Measurements from ENCODE around the gene LARP4B. TPM values are rescaled to one million over a fixed set of nuclear protein-coding genes. Genes with fewer than 3 reads are reported as not detected.

The LARP4B gene
- polyA plus RNA-seq, 1 experiment, result 33.5 TPM

DNA sequence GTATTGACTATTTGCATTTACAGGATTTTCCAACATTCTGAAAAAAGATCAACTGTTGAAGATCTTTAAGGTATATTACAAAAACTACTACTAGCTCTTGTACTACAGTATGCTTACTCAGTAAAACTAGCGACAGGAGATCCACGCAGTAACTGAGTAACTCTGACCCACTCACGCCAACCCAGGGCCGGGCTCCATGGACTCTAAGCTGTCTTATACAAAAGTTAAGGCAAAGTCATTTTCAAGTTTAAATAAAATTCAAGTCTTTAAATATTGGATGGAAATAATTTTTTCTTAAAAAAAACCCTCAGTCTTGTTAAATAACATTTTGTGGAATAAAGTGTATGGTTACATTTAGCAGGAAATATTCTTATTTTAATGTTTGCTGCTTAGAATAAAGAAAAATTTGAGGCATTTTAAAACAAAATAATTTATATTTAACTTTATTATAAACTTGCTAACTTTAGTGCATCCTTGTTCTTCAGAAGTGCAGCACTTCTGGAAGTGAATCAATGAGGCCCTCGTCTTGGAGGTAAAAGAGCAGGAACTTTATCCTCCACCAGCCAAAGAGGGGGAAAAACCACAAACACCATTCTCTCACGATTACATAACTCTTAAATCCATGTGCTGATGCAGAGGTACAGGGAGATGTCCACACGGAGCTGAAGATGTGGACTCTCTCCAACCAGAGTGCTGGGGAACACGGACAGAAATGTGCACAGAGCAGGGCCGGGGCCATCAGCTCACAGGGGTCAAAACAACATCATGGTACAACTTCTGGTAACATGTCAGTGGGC, 119.9 kb downstream of the LARP4B start:
- H3K27ac ChIP-seq (ENCODE audit: low read depth, low read length), result no peak overlapping the region
- no peak for DNase-seq (ENCODE audit: low read depth, low spot score)
- ChIA-PET CTCF (interaction anchor here (1.1 to 3.7 kb wide), 3 partner anchors 10 to 300 kb away, joined by 3 to 16 read pairs (median 4); no protein-coding TSS in a partner anchor), POLR2A (no interaction called here)
- H3K27me3 ChIP-seq (ENCODE audit: control insufficient read depth, insufficient read depth, low read length), result no peaks in the 10 kb centered on the region
- H3K9me3 ChIP-seq (ENCODE audit: control insufficient read depth, insufficient read depth, low read length), result no peaks in the 10 kb centered on the region
- H3K4me3 ChIP-seq (ENCODE audit: low read depth, low read length), result no peak overlapping the region
- TF ChIP-seq, protein P1, sequence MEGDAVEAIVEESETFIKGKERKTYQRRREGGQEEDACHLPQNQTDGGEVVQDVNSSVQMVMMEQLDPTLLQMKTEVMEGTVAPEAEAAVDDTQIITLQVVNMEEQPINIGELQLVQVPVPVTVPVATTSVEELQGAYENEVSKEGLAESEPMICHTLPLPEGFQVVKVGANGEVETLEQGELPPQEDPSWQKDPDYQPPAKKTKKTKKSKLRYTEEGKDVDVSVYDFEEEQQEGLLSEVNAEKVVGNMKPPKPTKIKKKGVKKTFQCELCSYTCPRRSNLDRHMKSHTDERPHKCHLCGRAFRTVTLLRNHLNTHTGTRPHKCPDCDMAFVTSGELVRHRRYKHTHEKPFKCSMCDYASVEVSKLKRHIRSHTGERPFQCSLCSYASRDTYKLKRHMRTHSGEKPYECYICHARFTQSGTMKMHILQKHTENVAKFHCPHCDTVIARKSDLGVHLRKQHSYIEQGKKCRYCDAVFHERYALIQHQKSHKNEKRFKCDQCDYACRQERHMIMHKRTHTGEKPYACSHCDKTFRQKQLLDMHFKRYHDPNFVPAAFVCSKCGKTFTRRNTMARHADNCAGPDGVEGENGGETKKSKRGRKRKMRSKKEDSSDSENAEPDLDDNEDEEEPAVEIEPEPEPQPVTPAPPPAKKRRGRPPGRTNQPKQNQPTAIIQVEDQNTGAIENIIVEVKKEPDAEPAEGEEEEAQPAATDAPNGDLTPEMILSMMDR (IDR thresholded peaks at IDR 0.05; ENCODE audit: low read depth, low read length), result no peak

GRCh38 chr10:810351-810846, 121.1 kb downstream of the LARP4B start:
- H3K27ac ChIP-seq (ENCODE audit: low read depth, low read length), result no peak overlapping the region
- CTCF ChIA-PET, result interaction anchor here (1.1 to 3.7 kb wide), 2 partner anchors 11 to 299 kb away, joined by 3 to 16 read pairs; no protein-coding TSS in a partner anchor
- H3K9me3 ChIP-seq (ENCODE audit: control insufficient read depth, insufficient read depth, low read length), result no peaks in the 10 kb centered on the region; the same call in 1 of the 2 replicates
- no peaks in the 10 kb centered on the region for H3K27me3 ChIP-seq (ENCODE audit: control insufficient read depth, insufficient read depth, low read length)
- no peak for DNase-seq (ENCODE audit: low read depth, low spot score)
- POLR2A ChIA-PET, result no interaction called here
- no peak overlapping the region for H3K4me3 ChIP-seq (ENCODE audit: low read depth, low read length)
- TF ChIP-seq, protein P1 (IDR thresholded peaks at IDR 0.05; ENCODE audit: low read depth, low read length), result peak; percentile 48

GRCh38 chr10:809671-810350, 121.7 kb downstream of the LARP4B start:
- ChIA-PET POLR2A (no interaction called here), CTCF (interaction anchor here (3.7 kb wide), 1 partner anchor 298 kb away, joined by 16 read pairs; no protein-coding TSS in a partner anchor)

DNA sequence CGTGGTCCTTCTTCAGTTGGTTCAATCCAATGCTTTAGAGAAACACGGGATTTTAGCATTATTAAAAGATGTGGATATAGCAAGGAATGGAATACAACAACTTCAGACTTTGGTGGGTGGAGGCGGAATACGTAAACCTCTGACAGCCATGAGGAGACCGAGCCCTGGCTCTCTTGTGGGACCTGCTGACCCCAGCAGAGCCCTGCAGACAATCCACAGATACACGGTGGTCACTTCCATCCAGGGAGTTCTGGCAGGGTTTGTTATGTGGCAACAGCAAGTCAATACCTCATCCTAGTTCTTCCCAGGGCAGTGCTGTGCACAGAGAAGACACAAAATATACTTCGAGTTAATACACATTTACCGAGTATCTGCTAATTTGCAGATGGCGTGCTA, 123.5 kb downstream of the LARP4B start:
- H3K27me3 ChIP-seq (ENCODE audit: control insufficient read depth, insufficient read depth, low read length), result no peaks in the 10 kb centered on the region
- ChIA-PET POLR2A (no interaction called here), CTCF (no interaction called here)
- H3K9me3 ChIP-seq (ENCODE audit: control insufficient read depth, insufficient read depth, low read length), result peaks cover 2% of the 10 kb centered on the region; the same call in 1 of the 2 replicates
- DNase-seq (ENCODE audit: low read depth, low spot score), result no peak
- H3K4me3 ChIP-seq (ENCODE audit: low read depth, low read length), result no peak overlapping the region
- H3K27ac ChIP-seq (ENCODE audit: low read depth, low read length), result no peak overlapping the region
- TF ChIP-seq, protein P1 (IDR thresholded peaks at IDR 0.05; ENCODE audit: low read depth, low read length), result no peak

More at GRCh38 chr10:809671-810350, 121.7 kb downstream of the LARP4B start:
- DNase-seq (ENCODE audit: low read depth, low spot score), result no peak
- Histone ChIP-seq H3K9me3 (ENCODE audit: control insufficient read depth, insufficient read depth, low read length) (no peaks in the 10 kb centered on the region; the same call in 1 of the 2 replicates), H3K4me3 (ENCODE audit: low read depth, low read length) (no peak overlapping the region), H3K27me3 (ENCODE audit: control insufficient read depth, insufficient read depth, low read length) (no peaks in the 10 kb centered on the region), H3K27ac (ENCODE audit: low read depth, low read length) (no peak overlapping the region)
- TF ChIP-seq, protein P1 (IDR thresholded peaks at IDR 0.05; ENCODE audit: low read depth, low read length), result no peak

All from AG04450 (cell line).